NCI-H2171 treated with DMSO at 0.1 percent for 48 hours (cell line): ENCODE data around the gene HSPA6.
"Not testable (repeated sequence)": the region's sequence is repeated elsewhere in the genome, so short reads cannot be mapped to it uniquely, and the experiment has no call there.

Source experiments
- DNase-seq: peaks from one replicate; lab custom pipeline; 2025; lab: John Stamatoyannopoulos, UW

The HSPA6 gene

DNA sequence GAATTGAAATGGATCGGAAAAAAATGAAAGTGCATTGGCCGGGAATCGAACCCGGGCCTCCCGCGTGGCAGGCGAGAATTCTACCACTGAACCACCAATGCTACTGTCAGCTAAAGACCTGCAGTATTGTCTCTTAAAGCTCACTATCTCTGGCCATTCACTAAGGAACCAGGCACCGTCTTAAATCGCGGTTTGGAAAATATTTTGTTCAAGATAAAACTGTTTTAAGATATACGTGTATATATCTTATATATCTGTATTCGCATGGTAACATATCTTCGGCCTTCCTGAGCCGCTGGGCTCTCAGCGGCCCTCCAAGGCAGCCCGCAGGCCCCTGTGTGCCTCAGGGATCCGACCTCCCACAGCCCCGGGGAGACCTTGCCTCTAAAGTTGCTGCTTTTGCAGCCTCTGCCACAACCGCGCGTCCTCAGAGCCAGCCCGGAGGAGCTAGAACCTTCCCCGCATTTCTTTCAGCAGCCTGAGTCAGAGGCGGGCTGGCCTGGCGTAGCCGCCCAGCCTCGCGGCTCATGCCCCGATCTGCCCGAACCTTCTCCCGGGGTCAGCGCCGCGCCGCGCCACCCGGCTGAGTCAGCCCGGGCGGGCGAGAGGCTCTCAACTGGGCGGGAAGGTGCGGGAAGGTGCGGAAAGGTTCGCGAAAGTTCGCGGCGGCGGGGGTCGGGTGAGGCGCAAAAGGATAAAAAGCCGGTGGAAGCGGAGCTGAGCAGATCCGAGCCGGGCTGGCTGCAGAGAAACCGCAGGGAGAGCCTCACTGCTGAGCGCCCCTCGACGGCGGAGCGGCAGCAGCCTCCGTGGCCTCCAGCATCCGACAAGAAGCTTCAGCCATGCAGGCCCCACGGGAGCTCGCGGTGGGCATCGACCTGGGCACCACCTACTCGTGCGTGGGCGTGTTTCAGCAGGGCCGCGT lies at the start of gene HSPA6:
Gene HSPA6, plus strand, starts transcription at position 724 of the 925 bp plus-strand sequence. Its CDS starts 119 bp downstream, at position 843.
- DNase-seq = peak; percentile 75

DNA sequence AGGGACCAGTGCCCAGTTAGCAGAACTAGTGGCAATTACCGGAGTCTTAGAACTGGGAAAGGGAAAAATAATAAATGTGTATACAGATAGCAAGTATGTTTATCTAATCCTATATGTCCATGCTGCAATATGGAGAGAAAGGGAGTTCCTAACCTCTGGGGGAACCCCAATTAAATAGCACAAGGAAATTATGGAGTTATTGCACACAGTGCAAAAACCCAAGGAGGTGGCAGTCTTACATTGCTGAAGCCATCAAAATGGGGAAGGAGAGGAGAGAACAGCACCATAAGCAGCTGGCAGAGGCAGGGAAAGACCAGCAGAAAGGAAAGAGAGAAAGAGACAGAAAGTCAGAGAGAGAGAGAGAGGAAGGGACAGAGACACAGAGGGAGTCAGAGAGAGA lies 46.6 kb upstream of the HSPA6 start:
- DNase-seq = not testable (repeated sequence)

- DNase-seq = no peak
Measured at GRCh38 chr1:161478985-161479384, 45.4 kb upstream of the HSPA6 start.

GRCh38 chr1:161480381-161481035 lies 43.8 kb upstream of the HSPA6 start:
- no peak for DNase-seq

DNA sequence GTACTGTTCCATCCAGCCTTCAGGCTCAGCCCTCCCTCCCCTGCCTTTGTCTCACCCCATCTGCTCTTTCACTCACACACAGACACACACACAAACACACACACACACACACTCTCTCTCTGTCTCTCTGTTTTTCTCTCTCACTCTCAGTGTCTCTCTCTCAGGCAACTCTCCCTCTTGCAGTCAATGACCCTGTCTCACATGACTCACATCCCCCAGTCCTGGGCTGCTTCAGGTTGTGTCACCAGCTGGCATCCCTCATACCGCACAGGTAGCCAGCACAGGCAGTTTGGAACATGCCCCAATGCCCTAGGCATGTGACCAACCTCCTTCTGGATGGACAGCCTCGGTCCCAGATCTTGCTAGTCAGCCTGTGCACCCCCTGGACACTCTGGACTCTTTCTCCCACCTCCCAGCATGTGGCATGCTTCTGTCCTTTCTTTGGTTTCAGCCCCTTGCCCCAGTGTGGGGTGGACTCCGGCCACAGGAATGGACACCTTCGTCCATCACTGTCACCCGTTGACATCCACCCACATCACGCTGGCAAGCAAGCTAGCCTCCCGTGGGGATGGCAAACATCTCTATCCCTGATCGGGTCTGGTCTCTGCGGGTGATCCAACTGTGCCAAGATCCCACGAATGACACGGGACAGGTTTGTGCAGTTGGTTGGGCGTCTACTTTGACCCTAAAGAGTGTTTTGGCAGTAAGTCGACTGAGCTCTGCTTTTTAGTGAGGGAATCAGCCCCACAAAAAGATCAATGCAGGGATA lies 42.5 kb upstream of the HSPA6 start:
- no peak for DNase-seq

GRCh38 chr1:161482610-161483009 lies 41.7 kb upstream of the HSPA6 start:
- no peak for DNase-seq

DNA sequence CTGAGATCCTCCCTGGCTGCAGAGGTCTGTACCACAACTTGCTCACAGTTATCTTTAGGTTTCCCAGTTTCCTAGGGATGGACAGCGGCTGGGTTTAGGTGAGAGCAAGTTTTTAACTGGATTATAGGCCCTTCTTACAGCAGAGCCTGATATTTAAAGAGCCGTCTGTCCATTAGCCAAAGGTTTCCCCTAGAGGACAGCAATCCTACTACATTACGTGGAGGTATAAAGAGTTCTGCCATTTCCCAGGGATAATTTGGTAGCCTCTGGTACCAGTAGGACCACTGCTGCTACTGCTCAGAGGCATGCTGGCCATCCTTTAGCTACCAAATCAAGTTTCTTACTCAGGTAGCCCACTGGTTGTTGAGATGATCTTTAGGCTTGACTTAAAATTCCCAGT lies 41.0 kb upstream of the HSPA6 start:
- no peak for DNase-seq

DNA sequence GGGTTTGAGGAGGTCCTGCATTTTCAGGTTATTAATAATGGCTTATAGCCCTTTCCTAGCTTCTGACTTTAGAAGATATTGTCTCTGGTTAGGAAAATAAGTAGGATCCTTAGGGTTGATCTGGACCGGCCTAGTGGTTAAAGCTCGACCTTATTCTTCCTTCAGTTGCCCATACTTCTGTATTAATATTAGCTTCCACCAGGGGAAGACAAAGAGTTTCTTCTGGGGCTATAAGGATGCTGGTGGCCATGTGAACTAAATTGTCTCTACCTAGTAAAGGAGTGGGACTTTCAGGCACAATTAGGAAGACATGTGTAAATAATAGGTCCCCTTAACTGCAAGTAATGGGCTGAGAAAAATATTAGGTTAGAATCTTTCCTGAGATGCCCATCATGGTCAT lies 39.7 kb upstream of the HSPA6 start:
- no peak for DNase-seq

DNA sequence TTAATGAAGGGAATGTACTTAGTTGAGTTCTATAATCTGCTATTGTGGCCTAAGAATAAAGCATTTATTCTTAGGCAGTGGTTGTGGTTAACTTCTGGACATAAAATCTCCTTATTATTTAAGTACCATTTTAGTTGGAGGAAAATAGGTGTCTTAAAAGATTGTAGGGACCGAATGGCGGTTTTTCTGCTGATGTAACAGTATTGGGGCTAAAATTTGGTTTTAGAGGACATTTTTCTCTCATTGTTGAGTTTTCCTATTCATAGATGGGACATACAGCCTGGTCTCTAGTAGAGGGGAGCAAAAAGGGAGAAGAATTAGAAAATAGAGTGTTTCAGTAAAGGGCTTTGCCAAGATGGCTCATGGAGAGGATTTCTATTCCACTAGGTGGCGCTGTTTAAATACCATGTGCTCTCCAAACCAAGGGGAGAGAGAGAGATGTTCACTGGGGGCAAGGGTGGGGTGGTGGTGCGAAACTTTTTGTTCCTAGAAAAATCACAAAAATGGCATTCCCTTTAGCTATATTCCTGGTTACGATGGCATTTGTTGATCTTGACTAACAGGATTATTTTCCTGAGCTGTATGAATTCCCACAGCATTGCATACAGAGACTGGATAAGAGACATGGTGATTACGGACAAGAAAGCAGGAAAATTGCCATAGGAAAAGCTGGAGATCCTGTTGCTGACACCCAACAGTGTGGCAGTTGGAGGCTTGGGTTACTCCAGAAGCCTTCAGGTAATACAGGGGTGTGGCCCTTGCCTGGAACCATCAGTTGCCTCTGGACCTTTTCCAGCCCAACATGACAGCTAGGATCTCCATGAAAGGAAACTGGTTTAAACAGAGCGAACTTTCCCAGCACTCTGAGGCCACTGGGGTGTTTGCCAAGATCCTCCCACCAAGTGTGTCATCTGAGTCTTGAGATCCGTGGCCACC lies 37.3 kb upstream of the HSPA6 start:
- peak; percentile 25 for DNase-seq

- no peak for DNase-seq
Measured at GRCh38 chr1:161491472-161491871, 32.9 kb upstream of the HSPA6 start.

DNA sequence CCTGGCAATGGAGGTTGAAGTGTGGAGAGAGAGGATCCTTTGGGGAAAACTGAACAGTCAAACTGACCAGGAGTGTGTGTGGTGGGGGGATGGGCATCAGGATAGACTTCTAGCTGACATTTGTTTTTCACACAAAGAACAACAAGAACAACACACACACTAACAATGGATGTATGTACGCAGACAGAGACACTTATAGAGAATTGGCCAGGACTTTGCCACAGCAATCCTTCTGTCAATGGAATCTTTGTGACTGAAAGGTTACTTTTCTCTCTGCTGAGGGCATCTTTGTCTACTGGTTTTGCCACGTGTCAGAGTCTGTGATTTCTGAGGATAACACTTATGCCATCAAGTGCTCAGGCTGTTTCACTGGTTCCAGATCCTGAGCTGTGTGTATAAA lies 31.5 kb upstream of the HSPA6 start:
- DNase-seq = no peak

DNA sequence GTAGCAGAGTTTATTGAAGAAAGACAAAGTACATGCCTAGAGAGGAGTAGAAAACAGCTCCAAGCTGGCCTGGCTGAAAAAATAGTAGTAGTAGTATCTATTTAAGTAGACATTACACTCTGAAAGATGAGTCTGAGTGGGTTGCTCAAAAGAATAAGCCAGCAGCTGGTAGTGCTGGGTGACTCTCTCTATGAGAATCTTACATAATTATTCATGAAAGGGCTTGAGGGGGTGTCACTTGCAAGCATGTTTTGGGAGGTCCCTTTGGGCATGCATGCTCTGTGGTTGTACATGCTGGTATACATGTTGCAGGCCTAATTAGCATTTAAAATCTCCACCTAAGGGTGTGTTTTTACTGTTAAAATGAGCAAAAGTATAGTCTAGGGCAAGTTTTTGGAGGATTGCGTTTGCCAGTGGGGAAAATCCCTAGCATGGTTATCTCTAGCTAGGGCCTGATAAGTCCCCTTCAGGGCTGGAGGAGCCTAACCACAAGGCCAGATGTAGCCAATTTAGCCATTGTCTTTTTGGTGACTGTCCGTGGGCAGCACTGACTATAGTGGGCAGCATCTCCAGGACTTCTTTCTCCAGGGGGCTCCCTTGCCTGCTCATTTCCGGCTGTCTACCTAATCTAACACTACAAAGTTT lies 30.1 kb upstream of the HSPA6 start:
- DNase-seq = no peak

GRCh38 chr1:161495490-161495889 lies 28.9 kb upstream of the HSPA6 start:
- DNase-seq = no peak

DNA sequence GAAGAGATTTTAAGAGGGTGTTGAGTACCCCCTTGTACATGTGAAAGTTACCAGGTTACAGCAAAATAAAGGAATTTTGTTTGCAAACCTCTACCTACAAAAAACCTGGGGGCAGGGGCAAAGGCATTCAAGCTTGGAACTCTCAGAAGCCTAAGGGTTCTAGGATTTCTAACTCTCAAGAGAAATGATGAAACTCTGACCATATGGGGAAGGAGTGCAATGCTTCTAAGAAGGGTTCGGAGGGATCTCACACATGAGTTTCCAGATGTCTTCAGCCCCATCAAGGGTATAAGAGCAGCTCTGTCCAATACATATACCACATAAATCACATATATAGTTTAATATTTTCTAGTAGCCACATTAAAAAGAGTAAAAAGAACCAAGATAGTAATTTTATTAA lies 26.4 kb upstream of the HSPA6 start:
- DNase-seq = no peak

GRCh38 chr1:161498646-161499045 lies 25.7 kb upstream of the HSPA6 start:
- DNase-seq = no peak

DNA sequence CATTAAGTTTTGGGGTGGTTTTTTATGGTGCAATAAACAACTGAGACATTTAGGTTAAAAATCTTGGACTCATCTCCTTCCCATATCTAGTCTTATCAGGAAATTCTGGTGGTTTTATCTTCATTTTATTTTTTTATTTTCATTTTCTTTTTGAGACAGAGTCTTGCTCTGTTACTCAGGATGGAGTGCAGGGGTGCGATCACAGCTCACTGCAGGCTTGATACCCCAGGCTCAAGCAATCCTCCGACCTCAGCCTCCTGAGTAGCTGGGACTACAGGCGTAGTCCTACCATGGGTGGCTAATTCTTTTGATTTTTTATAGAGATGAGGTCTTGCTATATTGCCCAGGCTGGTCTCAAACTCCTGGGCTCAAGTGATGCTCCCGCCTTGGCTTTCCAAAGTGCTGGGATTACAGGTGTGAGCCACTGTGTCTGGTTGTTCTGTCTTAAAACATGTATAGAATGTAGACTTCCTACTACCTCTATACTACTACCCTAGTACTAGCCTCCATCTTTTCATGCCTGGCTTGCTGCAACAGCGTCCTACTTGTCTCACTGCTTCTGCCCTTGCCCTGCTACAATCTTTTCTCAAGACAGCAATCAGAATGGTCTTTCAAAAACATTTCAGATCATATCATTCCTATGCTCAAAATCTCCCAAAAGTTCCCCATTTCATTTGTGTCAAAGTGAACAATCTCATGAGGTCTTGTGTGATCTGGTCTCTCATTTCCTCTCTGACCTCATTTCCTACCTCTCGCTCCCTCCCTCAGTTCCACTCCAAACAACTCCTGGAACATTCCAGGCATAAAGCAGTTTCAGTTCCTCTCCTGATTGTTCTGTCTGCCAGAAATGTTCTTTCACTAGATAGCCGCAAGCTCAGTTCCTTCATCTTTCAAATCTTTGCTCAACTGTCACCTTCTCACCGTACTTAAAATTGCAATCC lies 25.0 kb upstream of the HSPA6 start:
- no peak for DNase-seq

- no peak for DNase-seq
Measured at GRCh38 chr1:161501234-161501633, 23.1 kb upstream of the HSPA6 start.

GRCh38 chr1:161502181-161502580 lies 22.2 kb upstream of the HSPA6 start:
- peak; percentile 2 for DNase-seq

- no peak for DNase-seq
Measured at GRCh38 chr1:161502641-161503393, 21.5 kb upstream of the HSPA6 start.
